ENCODE data around the gene CTNNBL1.

The CTNNBL1 gene

GRCh38 chr20:37920270-37920669 is 226.4 kb downstream of the CTNNBL1 start:
- no peak for DNase-seq (ENCODE audit: low read depth)
- TF ChIP-seq CTCF (conservative IDR thresholded peaks at IDR 0.05; ENCODE audit: control insufficient read depth, insufficient read depth, low read depth, low read length) = no peak
- H3K4me3 ChIP-seq (ENCODE audit: control insufficient read depth, low read depth, low read length) = no peak overlapping the region

- no peak for DNase-seq (ENCODE audit: low read depth)
- no peak overlapping the region for H3K4me3 ChIP-seq (ENCODE audit: control insufficient read depth, low read depth, low read length)
- TF ChIP-seq CTCF (conservative IDR thresholded peaks at IDR 0.05; ENCODE audit: control insufficient read depth, insufficient read depth, low read depth, low read length) = no peak
Measured at GRCh38 chr20:37920679-37921322, 227.0 kb downstream of the CTNNBL1 start.

- no peak for DNase-seq (ENCODE audit: low read depth)
- no peak for TF ChIP-seq CTCF (conservative IDR thresholded peaks at IDR 0.05; ENCODE audit: control insufficient read depth, insufficient read depth, low read depth, low read length)
- H3K4me3 ChIP-seq (ENCODE audit: control insufficient read depth, low read depth, low read length) = no peak overlapping the region
Measured at GRCh38 chr20:37921341-37921929, 227.6 kb downstream of the CTNNBL1 start.

All from fibroblast of mammary gland (primary cell).